ENCODE results near the gene BTG2.

DNA sequence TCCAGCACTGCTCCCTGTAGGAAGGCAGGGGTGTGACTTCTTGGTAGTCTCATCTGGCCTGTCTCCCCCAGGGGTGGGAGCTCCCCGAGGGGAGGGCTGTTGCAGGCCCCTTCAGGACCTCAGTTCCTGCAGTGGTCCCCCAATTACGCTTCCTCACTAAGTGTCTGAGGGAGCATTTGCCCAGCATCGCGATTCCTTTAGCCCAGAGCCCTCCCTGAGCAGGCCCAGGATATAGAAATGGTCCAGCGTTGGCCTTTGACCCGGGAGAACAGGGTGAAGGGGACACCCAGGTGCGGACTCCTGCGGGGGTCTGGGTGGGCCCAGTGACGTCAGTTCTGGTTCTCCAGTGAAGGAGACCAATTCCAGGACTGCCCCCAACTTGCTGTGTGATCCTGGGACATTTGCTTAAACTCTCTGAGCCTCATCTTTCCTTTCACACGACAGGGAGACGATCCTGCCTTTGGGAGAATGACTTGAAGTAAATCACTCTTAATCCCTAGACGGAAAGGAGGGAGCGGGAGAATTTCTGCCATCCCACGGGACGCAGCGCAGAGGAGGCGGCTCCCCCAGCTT, 32.6 kb upstream of the BTG2 start:
- TF ChIP-seq, protein P1, sequence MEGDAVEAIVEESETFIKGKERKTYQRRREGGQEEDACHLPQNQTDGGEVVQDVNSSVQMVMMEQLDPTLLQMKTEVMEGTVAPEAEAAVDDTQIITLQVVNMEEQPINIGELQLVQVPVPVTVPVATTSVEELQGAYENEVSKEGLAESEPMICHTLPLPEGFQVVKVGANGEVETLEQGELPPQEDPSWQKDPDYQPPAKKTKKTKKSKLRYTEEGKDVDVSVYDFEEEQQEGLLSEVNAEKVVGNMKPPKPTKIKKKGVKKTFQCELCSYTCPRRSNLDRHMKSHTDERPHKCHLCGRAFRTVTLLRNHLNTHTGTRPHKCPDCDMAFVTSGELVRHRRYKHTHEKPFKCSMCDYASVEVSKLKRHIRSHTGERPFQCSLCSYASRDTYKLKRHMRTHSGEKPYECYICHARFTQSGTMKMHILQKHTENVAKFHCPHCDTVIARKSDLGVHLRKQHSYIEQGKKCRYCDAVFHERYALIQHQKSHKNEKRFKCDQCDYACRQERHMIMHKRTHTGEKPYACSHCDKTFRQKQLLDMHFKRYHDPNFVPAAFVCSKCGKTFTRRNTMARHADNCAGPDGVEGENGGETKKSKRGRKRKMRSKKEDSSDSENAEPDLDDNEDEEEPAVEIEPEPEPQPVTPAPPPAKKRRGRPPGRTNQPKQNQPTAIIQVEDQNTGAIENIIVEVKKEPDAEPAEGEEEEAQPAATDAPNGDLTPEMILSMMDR (IDR thresholded peaks at IDR 0.05) = no peak
- no peak for TF ChIP-seq POLR2A (IDR thresholded peaks at IDR 0.05)
